Measurements from ENCODE around the gene C16orf92. TPM values are rescaled to one million over a fixed set of nuclear protein-coding genes. Genes with fewer than 3 reads are reported as not detected.

C16orf92 gene
- total RNA-seq, 1 experiment from 2014 or later: not detected

DNA sequence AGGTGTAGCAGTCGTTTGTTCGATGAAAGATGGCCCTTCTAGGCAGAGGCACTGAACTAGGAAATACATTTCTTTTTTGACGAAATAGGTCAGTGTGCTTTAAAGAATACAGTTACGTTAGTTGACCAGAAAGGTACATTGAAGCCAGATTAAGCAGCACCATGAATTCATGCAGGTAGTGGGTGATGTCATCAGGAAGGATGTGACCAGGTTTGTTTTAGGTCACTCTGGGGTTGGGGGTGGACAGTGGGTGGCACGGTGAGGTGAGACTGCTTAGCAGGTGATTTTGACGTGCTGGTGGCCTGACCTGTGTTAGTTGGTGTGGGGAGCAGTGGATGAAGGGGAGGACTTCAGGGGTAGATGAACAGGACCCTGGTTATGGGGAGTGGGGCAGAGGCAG lies 23.4 kb upstream of the C16orf92 start:
- ATAC-seq (no peak), DNase-seq (ENCODE audit: low read depth, low spot score) (no peak)
- Histone ChIP-seq H3K9ac (ENCODE audit: low read length) (no peak overlapping the region), H2AFZ (ENCODE audit: low read depth, low read length, poor library complexity, severe bottlenecking) (no peak overlapping the region), H3K27ac (ENCODE audit: low read depth, low read length) (no peak overlapping the region), H3K4me2 (ENCODE audit: low read length) (no peak overlapping the region), H3K27me3 (ENCODE audit: insufficient read depth, low read length) (no peaks in the 10 kb centered on the region), H3K79me2 (ENCODE audit: insufficient read depth, low read length) (peaks cover 11% of the 10 kb centered on the region), H3K4me1 (ENCODE audit: control insufficient read depth in 1 of 2, insufficient read depth in 2 of 2, low read length in 2 of 2) (peaks cover 4 to 18% of the 10 kb centered on the region in 2 experiments), H4K20me1 (ENCODE audit: insufficient read depth) (no peaks in the 10 kb centered on the region), H3K36me3 (ENCODE audit: control insufficient read depth in 1 of 2, insufficient read depth in 2 of 2, low read length in 2 of 2) (peaks cover 0 to 4% of the 10 kb centered on the region in 2 experiments; a peak in 2 of 4 replicates), H3K9me3 (ENCODE audit: control insufficient read depth in 1 of 2, insufficient read depth in 1 of 2, low read depth in 1 of 2, low read length in 2 of 2) (no peaks in the 10 kb centered on the region), H3K9me2 (ENCODE audit: insufficient read depth) (no peaks in the 10 kb centered on the region), H3K4me3 (replicated peaks in 1 of 2; ENCODE audit: low read depth in 1 of 2, low read length in 2 of 2) (no peak overlapping the region)
- intact Hi-C loops (cut with micrococcal nuclease): no loop called here
- no TSS peak for BruUV-seq (replicated peaks)
- POLR2A ChIA-PET: no interaction called here
- TF ChIP-seq, protein P1, sequence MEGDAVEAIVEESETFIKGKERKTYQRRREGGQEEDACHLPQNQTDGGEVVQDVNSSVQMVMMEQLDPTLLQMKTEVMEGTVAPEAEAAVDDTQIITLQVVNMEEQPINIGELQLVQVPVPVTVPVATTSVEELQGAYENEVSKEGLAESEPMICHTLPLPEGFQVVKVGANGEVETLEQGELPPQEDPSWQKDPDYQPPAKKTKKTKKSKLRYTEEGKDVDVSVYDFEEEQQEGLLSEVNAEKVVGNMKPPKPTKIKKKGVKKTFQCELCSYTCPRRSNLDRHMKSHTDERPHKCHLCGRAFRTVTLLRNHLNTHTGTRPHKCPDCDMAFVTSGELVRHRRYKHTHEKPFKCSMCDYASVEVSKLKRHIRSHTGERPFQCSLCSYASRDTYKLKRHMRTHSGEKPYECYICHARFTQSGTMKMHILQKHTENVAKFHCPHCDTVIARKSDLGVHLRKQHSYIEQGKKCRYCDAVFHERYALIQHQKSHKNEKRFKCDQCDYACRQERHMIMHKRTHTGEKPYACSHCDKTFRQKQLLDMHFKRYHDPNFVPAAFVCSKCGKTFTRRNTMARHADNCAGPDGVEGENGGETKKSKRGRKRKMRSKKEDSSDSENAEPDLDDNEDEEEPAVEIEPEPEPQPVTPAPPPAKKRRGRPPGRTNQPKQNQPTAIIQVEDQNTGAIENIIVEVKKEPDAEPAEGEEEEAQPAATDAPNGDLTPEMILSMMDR (IDR thresholded peaks at IDR 0.05 in 2 of 3, conservative IDR thresholded peaks at IDR 0.05 in 1 of 3; ENCODE audit: borderline replicate concordance in 1 of 3, insufficient read depth in 1 of 3, low read depth in 2 of 3, low read length in 2 of 3): no peak
- CTCF ChIA-PET: no interaction called here
- RAD21 ChIA-PET (ENCODE audit: low non-redundant PET in 1 of 2, low total read pairs in 2 of 2, uncharacterized antibody in 2 of 2, unreplicated experiment in 2 of 2): interaction anchor here in 1 of 2 experiments (0.5 kb wide), 1 partner anchor 489 kb away, joined by 3 read pairs; no protein-coding TSS in a partner anchor

DNA sequence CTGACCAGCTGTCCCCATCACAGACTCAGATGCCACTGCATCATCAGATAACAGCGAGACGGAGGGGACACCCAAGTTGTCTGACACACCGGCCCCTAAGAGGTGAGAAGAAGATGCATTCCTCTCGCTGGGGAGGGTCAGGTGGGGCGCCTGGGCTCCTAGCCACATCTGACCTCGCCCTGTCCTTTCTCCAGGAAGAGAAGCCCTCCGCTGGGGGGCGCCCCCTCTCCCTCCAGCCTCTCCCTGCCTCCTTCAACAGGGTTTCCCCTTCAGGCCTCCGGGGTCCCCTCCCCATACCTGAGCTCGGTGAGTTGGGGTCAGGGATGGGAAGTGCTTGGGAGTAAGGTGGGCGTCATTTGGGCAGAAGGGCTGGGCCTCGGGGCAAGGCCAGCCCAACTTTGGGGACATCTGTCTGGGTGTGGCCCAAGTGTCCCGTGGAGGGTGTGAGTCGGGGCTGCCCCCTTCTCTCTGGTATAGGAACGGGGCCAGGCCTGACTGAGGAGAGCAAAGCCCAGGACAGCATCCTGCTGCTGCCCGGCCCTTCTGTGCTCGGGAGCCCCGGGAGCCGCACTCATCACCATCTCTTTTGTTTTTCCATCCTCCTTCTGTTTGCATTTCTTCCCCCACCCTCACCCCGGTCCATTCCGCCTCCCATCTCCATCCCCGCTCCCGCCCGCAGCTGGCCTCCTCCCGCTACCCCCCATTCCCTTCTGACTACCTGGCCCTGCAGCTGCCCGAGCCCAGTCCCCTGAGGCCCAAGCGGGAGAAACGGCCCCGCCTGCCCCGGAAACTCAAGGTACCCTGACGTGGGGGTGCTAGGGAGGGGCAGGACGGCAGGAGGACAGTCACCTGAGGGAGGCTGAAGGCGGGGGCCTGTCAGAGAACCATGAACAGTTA lies 22.0 kb upstream of the C16orf92 start:
- CTCF ChIA-PET: no interaction called here
- DNase-seq (ENCODE audit: low read depth, low spot score): no peak
- TF ChIP-seq CBX3 (IDR thresholded peaks at IDR 0.05; ENCODE audit: low read depth): no peak
- no peak for TF ChIP-seq POLR2A (IDR thresholded peaks at IDR 0.05; ENCODE audit: borderline replicate concordance, extremely low read depth, insufficient read depth, insufficient read length)
- no peak for TF ChIP-seq EGR1 (IDR thresholded peaks at IDR 0.05; ENCODE audit: low read depth)
- TF ChIP-seq ELF1 (IDR thresholded peaks at IDR 0.05; ENCODE audit: borderline replicate concordance, low read depth): no peak
- TF ChIP-seq ZNF274 (IDR thresholded peaks at IDR 0.05; ENCODE audit: low read depth, low read length): no peak
- TF ChIP-seq EZH2phosphoT487 (IDR thresholded peaks at IDR 0.05; ENCODE audit: borderline replicate concordance): no peak
- TF ChIP-seq, protein P2, sequence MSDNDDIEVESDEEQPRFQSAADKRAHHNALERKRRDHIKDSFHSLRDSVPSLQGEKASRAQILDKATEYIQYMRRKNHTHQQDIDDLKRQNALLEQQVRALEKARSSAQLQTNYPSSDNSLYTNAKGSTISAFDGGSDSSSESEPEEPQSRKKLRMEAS (IDR thresholded peaks at IDR 0.05): no peak
- TF ChIP-seq JUND (IDR thresholded peaks at IDR 0.05): no peak
- Histone ChIP-seq H3K4me2 (ENCODE audit: low read length) (no peak overlapping the region), H3K27ac (ENCODE audit: low read depth, low read length) (no peak overlapping the region), H2AFZ (ENCODE audit: low read depth, low read length, poor library complexity, severe bottlenecking) (no peak overlapping the region), H3K4me1 (ENCODE audit: control insufficient read depth in 1 of 2, insufficient read depth in 2 of 2, low read length in 2 of 2) (peaks cover 0 to 5% of the 10 kb centered on the region in 2 experiments; a peak in 1 of 4 replicates), H3K9me3 (ENCODE audit: control insufficient read depth in 1 of 2, insufficient read depth in 1 of 2, low read depth in 1 of 2, low read length in 2 of 2) (no peaks in the 10 kb centered on the region), H4K20me1 (ENCODE audit: insufficient read depth) (no peaks in the 10 kb centered on the region), H3K79me2 (ENCODE audit: insufficient read depth, low read length) (peaks cover 11% of the 10 kb centered on the region), H3K9ac (ENCODE audit: low read length) (no peak overlapping the region), H3K9me2 (ENCODE audit: insufficient read depth) (no peaks in the 10 kb centered on the region), H3K4me3 (replicated peaks in 1 of 2; ENCODE audit: low read depth in 1 of 2, low read length in 2 of 2) (no peak overlapping the region), H3K36me3 (ENCODE audit: control insufficient read depth in 1 of 2, insufficient read depth in 2 of 2, low read length in 2 of 2) (peaks cover 0 to 7% of the 10 kb centered on the region in 2 experiments; a peak in 3 of 4 replicates), H3K27me3 (ENCODE audit: insufficient read depth, low read length) (no peaks in the 10 kb centered on the region)
- no peak for ATAC-seq
- intact Hi-C loops (cut with micrococcal nuclease): no loop called here
- POLR2A ChIA-PET: no interaction called here
- RAD21 ChIA-PET (ENCODE audit: low non-redundant PET in 1 of 2, low total read pairs in 2 of 2, uncharacterized antibody in 2 of 2, unreplicated experiment in 2 of 2): no interaction called here
- BruUV-seq (replicated peaks): no TSS peak
